GM12864 (cell line): ENCODE results near the gene SLC6A6.
"Not testable (repeated sequence)": the region's sequence is repeated elsewhere in the genome, so short reads cannot be mapped to it uniquely, and the experiment has no call there.

ENCODE experiments used
- DNase-seq: peaks from one replicate; pipeline ENCODE4 v3.0.0-alpha.2; 2011; ENCODE audit warnings: low read depth
- H3K4me3 ChIP-seq: 2 replicates; pipeline ENCODE4 v1.5.1; 2011; ENCODE audit warnings: mild to moderate bottlenecking, low read depth, low read length, control low read depth
- CTCF ChIP-seq: IDR thresholded peaks from 2 replicates; pipeline ENCODE4 v1.5.1; 2011; ENCODE audit warnings: low read depth, mild to moderate bottlenecking, moderate library complexity, low read length, control low read depth, inconsistent platforms; ENCODE audit errors: missing control alignments

Gene SLC6A6

GRCh38 chr3:14514323-14514720, 111.9 kb downstream of the SLC6A6 start:
- H3K4me3 ChIP-seq = no peak overlapping the region
- no peak for DNase-seq
- TF ChIP-seq CTCF = no peak

GRCh38 chr3:14515526-14515925, 113.1 kb downstream of the SLC6A6 start:
- not testable (repeated sequence) for DNase-seq

GRCh38 chr3:14516738-14517345, 114.4 kb downstream of the SLC6A6 start:
- H3K4me3 ChIP-seq = no peak overlapping the region
- DNase-seq = no peak
- peak; percentile 3 for TF ChIP-seq CTCF

More at GRCh38 chr3:14515526-14515925, 113.1 kb downstream of the SLC6A6 start:
- not testable (repeated sequence) for H3K4me3 ChIP-seq

- TF ChIP-seq CTCF = no peak
- no peak for DNase-seq
- no peak overlapping the region for H3K4me3 ChIP-seq
These were observed 115.4 kb downstream of the SLC6A6 start for GRCh38 chr3:14517601-14518431.

GRCh38 chr3:14518432-14518802, 116.0 kb downstream of the SLC6A6 start:
- no peak for TF ChIP-seq CTCF
- no peak for DNase-seq
- H3K4me3 ChIP-seq = no peak overlapping the region

- no peak overlapping the region for H3K4me3 ChIP-seq
- TF ChIP-seq CTCF = no peak
- no peak for DNase-seq
These were observed 116.5 kb downstream of the SLC6A6 start for GRCh38 chr3:14518893-14519292.

GRCh38 chr3:14519406-14519805, 117.0 kb downstream of the SLC6A6 start:
- no peak overlapping the region for H3K4me3 ChIP-seq
- no peak for TF ChIP-seq CTCF
- no peak for DNase-seq
